Activated CD4-positive, alpha-beta T cell treated with anti-CD3 and anti-CD28 coated beads, Interleukin-2, amount 50 U/mL, for 48 hours (primary cell): Measurements from ENCODE around the gene MEGF11.

ENCODE experiments used
- DNase-seq, 2 experiments: peaks; one replicate each; pipeline ENCODE4 v3.0.0-alpha.2; 2020

The MEGF11 gene

GRCh38 chr15:66080717-66081398 lies 172.7 kb downstream of the MEGF11 start:
- no peak for DNase-seq

GRCh38 chr15:66078929-66079275 lies 174.6 kb downstream of the MEGF11 start:
- DNase-seq: no peak

- no peak for DNase-seq
Observed at GRCh38 chr15:66078196-66078928, 175.2 kb downstream of the MEGF11 start.

GRCh38 chr15:66077320-66077663 lies 176.3 kb downstream of the MEGF11 start:
- no peak for DNase-seq

GRCh38 chr15:66076591-66077319 lies 176.8 kb downstream of the MEGF11 start:
- DNase-seq: no peak

- no peak for DNase-seq
Observed at GRCh38 chr15:66075947-66076346, 177.6 kb downstream of the MEGF11 start.

GRCh38 chr15:66072616-66073361 lies 180.8 kb downstream of the MEGF11 start:
- DNase-seq: no peak

GRCh38 chr15:66071921-66072295 lies 181.6 kb downstream of the MEGF11 start:
- no peak for DNase-seq

- DNase-seq: no peak
Observed at GRCh38 chr15:66071160-66071920, 182.2 kb downstream of the MEGF11 start.

- DNase-seq: no peak
Observed at GRCh38 chr15:66070220-66070934, 183.2 kb downstream of the MEGF11 start.

- no peak for DNase-seq
Observed at GRCh38 chr15:66069751-66070150, 183.8 kb downstream of the MEGF11 start.

- no peak for DNase-seq
Observed at GRCh38 chr15:66068801-66069200, 184.7 kb downstream of the MEGF11 start.

- DNase-seq: no peak
Observed at GRCh38 chr15:66067687-66068086, 185.9 kb downstream of the MEGF11 start.

GRCh38 chr15:66066481-66066880 lies 187.1 kb downstream of the MEGF11 start:
- no peak for DNase-seq

GRCh38 chr15:66066005-66066404 lies 187.5 kb downstream of the MEGF11 start:
- no peak for DNase-seq

- DNase-seq: no peak
Observed at GRCh38 chr15:66065325-66065724, 188.2 kb downstream of the MEGF11 start.

GRCh38 chr15:66063147-66063546 lies 190.4 kb downstream of the MEGF11 start:
- DNase-seq: no peak

- no peak for DNase-seq
Observed at GRCh38 chr15:66057089-66057488, 196.5 kb downstream of the MEGF11 start.

- DNase-seq: no peak
Observed at GRCh38 chr15:66053991-66054390, 199.6 kb downstream of the MEGF11 start.

GRCh38 chr15:66051833-66052232 lies 201.7 kb downstream of the MEGF11 start:
- DNase-seq: no peak

GRCh38 chr15:66050264-66050663 lies 203.3 kb downstream of the MEGF11 start:
- no peak for DNase-seq

GRCh38 chr15:66049353-66049752 lies 204.2 kb downstream of the MEGF11 start:
- no peak for DNase-seq
